Trophoblast cell (in vitro differentiated cells and primary cell): ENCODE data around the gene POC1A.
A peak's percentile ranks its signal among the peaks of the same experiment; 100 is the strongest.

ENCODE experiments used
- DNase-seq, 2 donors: peaks; one replicate each; pipeline ENCODE4 v3.0.0-alpha.2; 2016
- H2AFZ ChIP-seq: 2 replicates; pipeline ENCODE4 v1.6.1; 2013; ENCODE audit warnings: low read length, moderate library complexity, mild to moderate bottlenecking; ENCODE audit not compliant: insufficient read depth, poor library complexity
- H2AK5ac ChIP-seq: 2 replicates; pipeline ENCODE4 v1.6.1; 2013; ENCODE audit warnings: mild to moderate bottlenecking, low read length
- H2BK120ac ChIP-seq: 2 replicates; pipeline ENCODE4 v1.6.1; 2013; ENCODE audit warnings: low read length, mild to moderate bottlenecking, moderate library complexity; ENCODE audit not compliant: insufficient read depth, poor library complexity
- H2BK12ac ChIP-seq: 2 replicates; pipeline ENCODE4 v1.6.1; 2013; ENCODE audit warnings: mild to moderate bottlenecking, low read length, moderate library complexity
- H2BK5ac ChIP-seq: 2 replicates; pipeline ENCODE4 v1.6.1; 2013; ENCODE audit warnings: low read length, low read depth, moderate library complexity, mild to moderate bottlenecking; ENCODE audit not compliant: poor library complexity
- H3K14ac ChIP-seq: 2 replicates; pipeline ENCODE4 v1.6.1; 2013; ENCODE audit warnings: mild to moderate bottlenecking, low read length
- H3K18ac ChIP-seq: 2 replicates; pipeline ENCODE4 v1.6.1; 2013; ENCODE audit warnings: mild to moderate bottlenecking, low read length
- H3K23ac ChIP-seq: 2 replicates; pipeline ENCODE4 v1.6.1; 2013; ENCODE audit warnings: low read length
- H3K27ac ChIP-seq: 2 replicates; pipeline ENCODE4 v1.5.1; 2013; ENCODE audit warnings: low read depth, mild to moderate bottlenecking, inconsistent platforms, low read length, moderate library complexity
- H3K27me3 ChIP-seq: 2 replicates; pipeline ENCODE4 v1.6.1; 2013; ENCODE audit warnings: inconsistent platforms, mild to moderate bottlenecking, low read length, moderate library complexity; ENCODE audit not compliant: insufficient read depth
- H3K36me3 ChIP-seq, 2 experiments: 1 replicate in 1 of 2; 2 replicates in 1 of 2; pipeline ENCODE4 v1.6.1; 2013; ENCODE audit warnings: low read length in 2 of 2, mild to moderate bottlenecking in 2 of 2, moderate library complexity in 1 of 2; ENCODE audit not compliant: insufficient read depth in 2 of 2, control insufficient read depth in 1 of 2
- H3K4ac ChIP-seq: 2 replicates; pipeline ENCODE4 v1.6.1; 2013; ENCODE audit warnings: low read depth, mild to moderate bottlenecking, low read length, moderate library complexity
- H3K4me1 ChIP-seq, 2 experiments: 1 replicate in 1 of 2; 2 replicates in 1 of 2; pipeline ENCODE4 v1.6.1; 2013; ENCODE audit warnings: low read length in 2 of 2, mild to moderate bottlenecking in 2 of 2, moderate library complexity in 1 of 2; ENCODE audit not compliant: insufficient read depth in 2 of 2, control insufficient read depth in 1 of 2
- H3K4me2 ChIP-seq: 2 replicates; pipeline ENCODE4 v1.6.1; 2013; ENCODE audit warnings: inconsistent platforms, mild to moderate bottlenecking, low read length, moderate library complexity
- H3K4me3 ChIP-seq: 2 replicates; pipeline ENCODE4 v1.5.1; 2013; ENCODE audit warnings: mild to moderate bottlenecking, low read depth, low read length, inconsistent platforms
- H3K79me1 ChIP-seq: one replicate; pipeline ENCODE4 v1.6.1; 2013; ENCODE audit warnings: low read length
- H3K79me2 ChIP-seq: 2 replicates; pipeline ENCODE4 v1.6.1; 2013; ENCODE audit warnings: low read length, mild to moderate bottlenecking; ENCODE audit not compliant: control insufficient read depth, insufficient read depth, poor library complexity
- H3K9ac ChIP-seq: 2 replicates; pipeline ENCODE4 v1.6.1; 2013; ENCODE audit warnings: mild to moderate bottlenecking, low read length
- H3K9me3 ChIP-seq: 2 replicates; pipeline ENCODE4 v1.6.1; 2013; ENCODE audit warnings: low read depth, mild to moderate bottlenecking, control low read depth, inconsistent platforms, low read length; ENCODE audit not compliant: insufficient read depth
- H4K12ac ChIP-seq: 2 replicates; pipeline ENCODE4 v1.6.1; 2013; ENCODE audit warnings: low read depth, mild to moderate bottlenecking, low read length, moderate library complexity
- H4K8ac ChIP-seq: 2 replicates; pipeline ENCODE4 v1.6.1; 2013; ENCODE audit warnings: low read depth, mild to moderate bottlenecking, low read length, moderate library complexity
- H4K91ac ChIP-seq: one replicate; pipeline ENCODE4 v1.6.1; 2013; ENCODE audit warnings: low read depth, mild to moderate bottlenecking, low read length, moderate library complexity
- WGBS: extraction: QIAGEN DNeasy Blood & Tissue Kit; methylation state at CpG from one replicate; pipeline ENCODE4 v1.1.7; 2013; ENCODE audit warnings: missing lambda C conversion rate; ENCODE audit not compliant: insufficient read length, insufficient coverage; ENCODE audit errors: extremely low coverage; 5-methylcytosine and 5-hydroxymethylcytosine counted together

POC1A gene

GRCh38 chr3:52028572-52028971, 125.7 kb downstream of the POC1A start:
- peaks cover 3% of the 10 kb centered on the region for H3K9me3 ChIP-seq
- no peak for DNase-seq
- H4K8ac ChIP-seq, result no peak overlapping the region
- no peak overlapping the region for H3K14ac ChIP-seq
- H2BK120ac ChIP-seq, result no peak overlapping the region
- no peak overlapping the region for H3K23ac ChIP-seq
- no peak overlapping the region for H3K27ac ChIP-seq
- H3K4ac ChIP-seq, result no peak overlapping the region
- peaks cover 10 to 16% of the 10 kb centered on the region in 2 experiments for H3K4me1 ChIP-seq
- H4K91ac ChIP-seq, result peak overlapping the region; percentile 31
- H2BK12ac ChIP-seq, result no peak overlapping the region
- H3K18ac ChIP-seq, result no peak overlapping the region
- H3K79me1 ChIP-seq, result no peaks in the 10 kb centered on the region
- no peak overlapping the region for H2AK5ac ChIP-seq
- H3K4me2 ChIP-seq, result no peak overlapping the region
- no peaks in the 10 kb centered on the region for H3K79me2 ChIP-seq
- no peaks in the 10 kb centered on the region for H3K27me3 ChIP-seq
- no peak overlapping the region for H2AFZ ChIP-seq
- H3K36me3 ChIP-seq, result no peaks in the 10 kb centered on the region
- H2BK5ac ChIP-seq, result no peak overlapping the region
- no peak overlapping the region for H4K12ac ChIP-seq
- no peak overlapping the region for H3K9ac ChIP-seq
- H3K4me3 ChIP-seq, result no peak overlapping the region
- WGBS, result no CpG with 5 or more reads among the region's 12 CpGs

GRCh38 chr3:52026041-52026440, 128.2 kb downstream of the POC1A start:
- H2BK120ac ChIP-seq, result no peak overlapping the region
- H3K4me2 ChIP-seq, result no peak overlapping the region
- peaks cover 3% of the 10 kb centered on the region for H3K9me3 ChIP-seq
- no peaks in the 10 kb centered on the region for H3K79me2 ChIP-seq
- no peak overlapping the region for H3K18ac ChIP-seq
- peaks cover 24 to 32% of the 10 kb centered on the region in 2 experiments for H3K4me1 ChIP-seq
- H3K79me1 ChIP-seq, result peaks cover 2% of the 10 kb centered on the region
- no peaks in the 10 kb centered on the region for H3K27me3 ChIP-seq
- H2BK5ac ChIP-seq, result no peak overlapping the region
- no peak overlapping the region for H3K14ac ChIP-seq
- no peak for DNase-seq
- H3K27ac ChIP-seq, result no peak overlapping the region
- no peak overlapping the region for H3K9ac ChIP-seq
- no CpG with 5 or more reads among the region's 4 CpGs for WGBS
- no peak overlapping the region for H4K12ac ChIP-seq
- H3K23ac ChIP-seq, result no peak overlapping the region
- H2AFZ ChIP-seq, result no peak overlapping the region
- no peaks in the 10 kb centered on the region for H3K36me3 ChIP-seq
- H2BK12ac ChIP-seq, result no peak overlapping the region
- H3K4ac ChIP-seq, result no peak overlapping the region
- no peak overlapping the region for H3K4me3 ChIP-seq
- H4K91ac ChIP-seq, result no peak overlapping the region
- H2AK5ac ChIP-seq, result no peak overlapping the region
- H4K8ac ChIP-seq, result no peak overlapping the region

GRCh38 chr3:52025453-52025852, 128.8 kb downstream of the POC1A start:
- Histone ChIP-seq H3K4me2 (no peak overlapping the region), H3K79me1 (peaks cover 2% of the 10 kb centered on the region), H3K9me3 (peaks cover 3% of the 10 kb centered on the region), H3K27me3 (no peaks in the 10 kb centered on the region), H2BK5ac (no peak overlapping the region), H3K18ac (no peak overlapping the region), H3K36me3 (no peaks in the 10 kb centered on the region), H4K91ac (no peak overlapping the region), H3K4ac (no peak overlapping the region), H2AFZ (peak overlapping the region; percentile 45), H2BK12ac (no peak overlapping the region), H2AK5ac (no peak overlapping the region), H4K8ac (no peak overlapping the region), H2BK120ac (no peak overlapping the region), H3K4me1 (peaks cover 24 to 32% of the 10 kb centered on the region in 2 experiments), H3K79me2 (no peaks in the 10 kb centered on the region), H3K9ac (no peak overlapping the region), H3K14ac (no peak overlapping the region), H3K4me3 (peak overlapping the region; percentile 27), H3K23ac (no peak overlapping the region), H4K12ac (no peak overlapping the region), H3K27ac (no peak overlapping the region)
- WGBS, result no CpG with 5 or more reads among the region's 7 CpGs
- DNase-seq, result no peak
